ENCODE measurements around the gene RNF144B. TPM values are rescaled to one million over a fixed set of nuclear protein-coding genes. Genes with fewer than 3 reads are reported as not detected.

RNF144B gene
- total and polyA plus RNA-seq, 2 of the 8 experiments (the other 6 are each of a cell fraction or from before 2014, with no cell fraction given), result 1.8 to 11.2 TPM

- no peak overlapping the region for H3K18ac ChIP-seq (ENCODE audit: extremely low read depth, low read length)
- H3K4me1 ChIP-seq (replicated peaks in 1 of 4; ENCODE audit: control insufficient read depth in 3 of 4, insufficient read depth in 4 of 4, low read length in 3 of 4), result peaks cover 1 to 19% (median 12%) of the 10 kb centered on the region in 4 experiments; a peak in 6 of 7 replicates
- H3K14ac ChIP-seq (ENCODE audit: insufficient read length), result no peak overlapping the region
- no peak overlapping the region for H2BK120ac ChIP-seq (replicated peaks; ENCODE audit: low read depth, low read length)
- peaks cover 2% of the 10 kb centered on the region; the same call in 1 of the 2 replicates for H3K23me2 ChIP-seq (ENCODE audit: low read depth, low read length)
- H3K79me2 ChIP-seq (ENCODE audit: control insufficient read depth in 1 of 2, insufficient read depth in 2 of 2, low read length in 2 of 2), result peaks cover 0 to 18% of the 10 kb centered on the region in 2 experiments; a peak in 2 of 4 replicates
- H3K4me3 ChIP-seq (ENCODE audit: extremely low read depth in 1 of 4, insufficient read depth in 2 of 4, low read depth in 3 of 4, low read length in 4 of 4), result no peak overlapping the region
- H3K9ac ChIP-seq (replicated peaks in 1 of 4; ENCODE audit: extremely low read depth in 1 of 4, low read depth in 3 of 4, low read length in 3 of 4), result no peak overlapping the region
- no peak overlapping the region for H4K91ac ChIP-seq (replicated peaks; ENCODE audit: insufficient read length, low read length)
- H3K23ac ChIP-seq (ENCODE audit: insufficient read length), result no peak overlapping the region
- TF ChIP-seq MAFK (IDR thresholded peaks at IDR 0.05; ENCODE audit: low read depth, low read length) (no peak), MAX (IDR thresholded peaks at IDR 0.05) (no peak), TAF1 (IDR thresholded peaks at IDR 0.05; ENCODE audit: low read depth, low read length) (no peak)
- H4K5ac ChIP-seq (ENCODE audit: insufficient read length, low read depth, low read length), result no peak overlapping the region
- no peak for DNase-seq (ENCODE audit: low read depth in 1 of 2, low spot score in 2 of 2)
- no peak overlapping the region for H2BK15ac ChIP-seq (ENCODE audit: low read length)
- 84% methylated on average over 2 of the region's 2 CpGs; no CpG with 5 or more reads in 1 of the 2 experiments for WGBS, 2 experiments (ENCODE audit: extremely low coverage in 1 of 2, insufficient coverage in 1 of 2, insufficient read length in 1 of 2, insufficient replicate concordance in 2 of 2, low coverage in 1 of 2, low lambda C conversion rate in 2 of 2, missing lambda C conversion rate in 1 of 2)
- H4K8ac ChIP-seq (ENCODE audit: extremely low read depth, insufficient read depth, low read length), result no peak overlapping the region
- no peaks in the 10 kb centered on the region for H3K36me3 ChIP-seq (ENCODE audit: control insufficient read depth in 2 of 4, insufficient read depth in 4 of 4, low read length in 3 of 4)
- H3K27ac ChIP-seq (ENCODE audit: low read depth, low read length), result no peak overlapping the region
- H2BK12ac ChIP-seq (ENCODE audit: low read depth, low read length), result no peak overlapping the region
- no peak overlapping the region for H3K4ac ChIP-seq (replicated peaks; ENCODE audit: insufficient read length, low read depth, low read length)
- H3K27me3 ChIP-seq (replicated peaks in 1 of 4; ENCODE audit: control insufficient read depth in 3 of 4, extremely low read depth in 1 of 4, insufficient read depth in 3 of 4, low read length in 3 of 4), result no peaks in the 10 kb centered on the region
- H3K56ac ChIP-seq (replicated peaks; ENCODE audit: insufficient read length, low read depth, low read length), result no peak overlapping the region
- H2AK5ac ChIP-seq (ENCODE audit: low read depth, low read length), result no peak overlapping the region
- no peak overlapping the region for H3K4me2 ChIP-seq (ENCODE audit: insufficient read depth in 1 of 2, low read depth in 2 of 2, low read length in 2 of 2)
- no peaks in the 10 kb centered on the region for H3K9me3 ChIP-seq (ENCODE audit: insufficient read depth in 2 of 2, low read depth in 1 of 2, low read length in 1 of 2)
- FAIRE-seq, result no peak
- no peak overlapping the region for H2AFZ ChIP-seq (ENCODE audit: low read length)
- H4K20me1 ChIP-seq (replicated peaks in 1 of 2; ENCODE audit: control insufficient read depth in 1 of 2, insufficient read depth in 2 of 2, low read length in 2 of 2), result no peaks in the 10 kb centered on the region
- POLR2A ChIA-PET (ENCODE audit: partially characterized antibody), result no interaction called here
- no peak overlapping the region for H2BK5ac ChIP-seq (ENCODE audit: low read depth, low read length)
- CTCF ChIA-PET (ENCODE audit: partially characterized antibody), result no interaction called here
- H3K79me1 ChIP-seq (ENCODE audit: low read depth, low read length), result no peaks in the 10 kb centered on the region
- no peak overlapping the region for H2BK20ac ChIP-seq (ENCODE audit: low read length)
These were observed 3.3 kb downstream of the RNF144B start for GRCh38 chr6:18390476-18390875.

Measured in H1 (cell line).